Measurements from ENCODE around the gene CNTNAP4. TPM values are rescaled to one million over a fixed set of nuclear protein-coding genes. Genes with fewer than 3 reads are reported as not detected.

Gene CNTNAP4
- total RNA-seq, 1 donor from 2014 or later: 2.1 TPM

DNA sequence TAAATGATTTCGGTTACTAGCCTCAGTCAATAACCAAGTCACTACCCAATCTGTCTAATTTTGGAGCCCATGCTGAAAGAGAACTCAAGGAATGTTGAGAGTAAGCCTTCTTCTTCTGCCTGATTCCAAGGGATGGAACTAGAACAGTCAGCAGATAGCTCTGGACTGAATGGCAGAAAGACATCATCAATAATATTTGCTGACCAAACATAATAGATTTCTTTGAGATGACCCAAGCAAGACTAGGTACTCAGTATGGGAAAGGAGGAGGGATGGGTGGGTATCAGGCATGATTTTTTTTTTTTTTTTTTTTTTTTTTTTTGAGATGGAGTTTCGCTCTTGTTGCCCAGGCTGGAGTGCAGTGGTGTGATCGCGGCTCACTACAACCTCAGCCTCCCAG, 330.1 kb downstream of the CNTNAP4 start:
- H3K36me3 Mint-ChIP-seq: no peaks in the 10 kb centered on the region
- H3K4me3 Mint-ChIP-seq: no peak overlapping the region
- no peaks in the 10 kb centered on the region for H3K4me1 Mint-ChIP-seq (ENCODE audit: unreplicated experiment)
- H3K9me3 Mint-ChIP-seq: no peaks in the 10 kb centered on the region
- H3K27ac Mint-ChIP-seq: no peak overlapping the region
- TF ChIP-seq, protein P1, sequence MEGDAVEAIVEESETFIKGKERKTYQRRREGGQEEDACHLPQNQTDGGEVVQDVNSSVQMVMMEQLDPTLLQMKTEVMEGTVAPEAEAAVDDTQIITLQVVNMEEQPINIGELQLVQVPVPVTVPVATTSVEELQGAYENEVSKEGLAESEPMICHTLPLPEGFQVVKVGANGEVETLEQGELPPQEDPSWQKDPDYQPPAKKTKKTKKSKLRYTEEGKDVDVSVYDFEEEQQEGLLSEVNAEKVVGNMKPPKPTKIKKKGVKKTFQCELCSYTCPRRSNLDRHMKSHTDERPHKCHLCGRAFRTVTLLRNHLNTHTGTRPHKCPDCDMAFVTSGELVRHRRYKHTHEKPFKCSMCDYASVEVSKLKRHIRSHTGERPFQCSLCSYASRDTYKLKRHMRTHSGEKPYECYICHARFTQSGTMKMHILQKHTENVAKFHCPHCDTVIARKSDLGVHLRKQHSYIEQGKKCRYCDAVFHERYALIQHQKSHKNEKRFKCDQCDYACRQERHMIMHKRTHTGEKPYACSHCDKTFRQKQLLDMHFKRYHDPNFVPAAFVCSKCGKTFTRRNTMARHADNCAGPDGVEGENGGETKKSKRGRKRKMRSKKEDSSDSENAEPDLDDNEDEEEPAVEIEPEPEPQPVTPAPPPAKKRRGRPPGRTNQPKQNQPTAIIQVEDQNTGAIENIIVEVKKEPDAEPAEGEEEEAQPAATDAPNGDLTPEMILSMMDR (conservative IDR thresholded peaks at IDR 0.05): no peak
- no peaks in the 10 kb centered on the region for H3K27me3 Mint-ChIP-seq
- no peak for DNase-seq (ENCODE audit: extremely low spot score, unreplicated experiment)
